CD14-positive monocyte (primary cell): ENCODE measurements around the gene RIBC1. TPM values are rescaled to one million over a fixed set of nuclear protein-coding genes. Genes with fewer than 3 reads are reported as not detected.
"Not testable (repeated sequence)": the region's sequence is repeated elsewhere in the genome, so short reads cannot be mapped to it uniquely, and the experiment has no call there.

ENCODE experiments used
- DNase-seq, 3 donors: peaks; one replicate each; pipeline ENCODE4 v3.0.0-alpha.2; 2011 to 2022
- H2AFZ ChIP-seq: 2 replicates; pipeline ENCODE4 v1.6.0; 2012; ENCODE audit warnings: mild to moderate bottlenecking, low read depth, low read length, inconsistent platforms; ENCODE audit not compliant: insufficient read depth, poor library complexity, severe bottlenecking
- H3K27ac ChIP-seq, 2 donors: 1 replicate in 1 of 2; 2 replicates in 1 of 2; pipeline ENCODE4 v1.5.1; 2012 to 2013; ENCODE audit warnings: low read length in 2 of 2, control low read depth in 1 of 2, inconsistent platforms in 1 of 2, low read depth in 1 of 2, mild to moderate bottlenecking in 1 of 2
- H3K27me3 ChIP-seq, 2 donors: one replicate each; pipeline versions ENCODE4 v1.6.0 to v1.6.1; 2011 to 2013; ENCODE audit warnings: low read length in 2 of 2; ENCODE audit not compliant: control insufficient read depth in 2 of 2, insufficient read depth in 2 of 2
- H3K36me3 ChIP-seq, 2 donors: replicated peaks in 1 of 2; 1 replicate in 1 of 2; 2 replicates in 1 of 2; pipeline versions ENCODE4 v1.5.1 to v1.6.1; 2012 to 2013; ENCODE audit warnings: low read length in 2 of 2, control low read depth in 1 of 2, inconsistent platforms in 1 of 2, mild to moderate bottlenecking in 1 of 2; ENCODE audit not compliant: insufficient read depth in 2 of 2, control insufficient read depth in 1 of 2
- H3K4me1 ChIP-seq, 2 donors: 1 replicate in 1 of 2; 2 replicates in 1 of 2; pipeline versions ENCODE4 v1.5.1 to v1.6.1; 2012 to 2013; ENCODE audit warnings: low read length in 2 of 2, control low read depth in 1 of 2, inconsistent platforms in 1 of 2, mild to moderate bottlenecking in 1 of 2, moderate library complexity in 1 of 2; ENCODE audit not compliant: insufficient read depth in 2 of 2, control insufficient read depth in 1 of 2
- H3K4me2 ChIP-seq: replicated peaks from 2 replicates; pipeline ENCODE3; 2012; ENCODE audit warnings: low read length, moderate library complexity, mild to moderate bottlenecking; ENCODE audit not compliant: poor library complexity, severe bottlenecking; ENCODE audit errors: extremely low read depth
- H3K4me3 ChIP-seq, 3 experiments: fragments of 200-600 bp in 1 of 3; sonication (generic) in 1 of 3; replicated peaks in 1 of 3; 1 replicate in 2 of 3; 2 replicates in 1 of 3; pipeline ENCODE4 v1.5.1; 2011 to 2013; ENCODE audit warnings: low read length in 3 of 3, mild to moderate bottlenecking in 3 of 3, control low read depth in 2 of 3, low read depth in 2 of 3, inconsistent platforms in 1 of 3, moderate library complexity in 1 of 3
- H3K79me2 ChIP-seq: 2 replicates; pipeline ENCODE4 v1.6.0; 2012; ENCODE audit warnings: mild to moderate bottlenecking, control low read depth, inconsistent platforms, low read length, moderate library complexity; ENCODE audit not compliant: insufficient read depth
- H3K9ac ChIP-seq: 2 replicates; pipeline ENCODE4 v1.6.0; 2017; ENCODE audit warnings: low read length, mild to moderate bottlenecking; ENCODE audit not compliant: insufficient read depth, poor library complexity, severe bottlenecking
- H3K9me3 ChIP-seq, 2 donors: replicated peaks in 1 of 2; 1 replicate in 1 of 2; 2 replicates in 1 of 2; pipeline versions ENCODE4 v1.5.1 to v1.6.1; 2012 to 2013; ENCODE audit warnings: low read length in 2 of 2, control low read depth in 1 of 2; ENCODE audit not compliant: control insufficient read depth in 1 of 2, insufficient read depth in 1 of 2
- H4K20me1 ChIP-seq: 2 replicates; pipeline ENCODE4 v1.6.0; 2012; ENCODE audit warnings: mild to moderate bottlenecking, low read length, control low read depth, moderate library complexity; ENCODE audit not compliant: insufficient read depth
- H3K27ac Mint-ChIP-seq, 7 donors: one replicate each; pipeline ENCODE4 v1.8.0; 2020; ENCODE audit warnings: mild to moderate bottlenecking in 7 of 7, mixed read lengths in 7 of 7, moderate library complexity in 6 of 7, inconsistent platforms in 2 of 7
- H3K27me3 Mint-ChIP-seq, 3 donors: one replicate each; pipeline ENCODE4 v1.8.0; 2021 to 2022; ENCODE audit warnings: low read depth in 3 of 3, mild to moderate bottlenecking in 3 of 3, mixed read lengths in 3 of 3, moderate library complexity in 3 of 3, inconsistent platforms in 1 of 3
- H3K36me3 Mint-ChIP-seq, 2 donors: one replicate each; pipeline ENCODE4 v1.8.0; 2020; ENCODE audit warnings: mixed read lengths in 2 of 2, inconsistent platforms in 1 of 2, mild to moderate bottlenecking in 1 of 2
- H3K4me1 Mint-ChIP-seq: one replicate; pipeline ENCODE4 v1.8.0; 2020; ENCODE audit warnings: mild to moderate bottlenecking, mixed read lengths
- H3K4me3 Mint-ChIP-seq, 2 donors: one replicate each; pipeline ENCODE4 v1.8.0; 2020; ENCODE audit warnings: mild to moderate bottlenecking in 2 of 2, mixed read lengths in 2 of 2, moderate library complexity in 1 of 2
- H3K9me3 Mint-ChIP-seq, 7 donors: one replicate each; pipeline ENCODE4 v1.8.0; 2020 to 2022; ENCODE audit warnings: mixed read lengths in 7 of 7, mild to moderate bottlenecking in 6 of 7, moderate library complexity in 6 of 7, inconsistent platforms in 2 of 7
- WGBS: methylation state at CpG from one replicate; pipeline ENCODE4 v1.1.5; 2013; ENCODE audit warnings: missing lambda C conversion rate; ENCODE audit not compliant: insufficient coverage; 5-methylcytosine and 5-hydroxymethylcytosine counted together
- intact Hi-C, 2 donors: fragments of 100-400 bp; cut with micrococcal nuclease; formaldehyde crosslinking; loops; one replicate each; pipeline versions ENCODE4 v1.15.0 to v1.15.1; 2023
- polyA plus RNA-seq, 3 donors: library from polyadenylated mRNA; depleted of rRNA in 1 of 3; unstranded in 2 of 3; stranded (reverse) in 1 of 3; fragments of 300-500 nt in 2 of 3; fragments of >200 nt in 1 of 3; fragmentation: Illumina TruSeq in 2 of 3; gene quantifications; 1 replicate in 2 of 3; 2 replicates in 1 of 3; pipeline ENCODE4 v1.2.3, GENCODE V29; 2012 to 2021
- TF ChIP-seq, protein P1 (sequence below): fragments of 200-600 bp; IDR thresholded peaks from one replicate; pipeline ENCODE4 v1.8.0; 2022; ENCODE audit warnings: antibody characterized with exemption, mild to moderate bottlenecking

The RIBC1 gene
- polyA plus RNA-seq, 3 donors, result 0.31 to 0.35 TPM; not detected in 1

DNA sequence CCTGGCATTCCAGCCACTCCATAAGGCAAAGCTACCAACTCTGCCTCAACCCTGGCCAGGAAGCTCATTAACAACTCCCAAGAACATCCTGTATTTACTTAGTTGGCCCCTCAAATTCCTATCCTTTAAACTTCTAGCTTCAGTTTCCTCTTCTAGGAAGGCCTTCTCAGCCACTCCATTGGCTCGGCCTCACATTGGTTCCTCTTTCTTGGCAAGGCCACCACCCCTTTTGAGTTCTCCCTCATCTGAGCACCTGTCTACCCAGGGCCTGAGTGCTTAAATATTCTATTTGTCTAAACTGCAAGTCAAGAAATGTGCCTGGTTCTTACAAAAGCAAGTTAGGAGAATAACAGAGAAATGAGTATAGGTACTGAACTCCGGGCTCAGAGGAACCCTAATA is 10.2 kb upstream of the RIBC1 start:
- peaks cover 5 to 6% of the 10 kb centered on the region in 2 donors for H3K4me1 ChIP-seq
- intact Hi-C loops, result no loop called here
- Mint-ChIP-seq H3K9me3 (peaks cover 0 to 2% (median 0%) of the 10 kb centered on the region in 7 donors), H3K27ac (peak overlapping the region; percentile 0 to 79 (median 63)), H3K36me3 (peaks cover 49 to 84% of the 10 kb centered on the region in 2 donors), H3K4me3 (no peak overlapping the region), H3K27me3 (no peaks in the 10 kb centered on the region), H3K4me1 (peaks cover 7% of the 10 kb centered on the region)
- DNase-seq, result peak; percentile 4 to 14 (median 9)
- peaks cover 42% of the 10 kb centered on the region for H4K20me1 ChIP-seq
- no peaks in the 10 kb centered on the region for H3K9me3 ChIP-seq
- TF ChIP-seq, protein P1, sequence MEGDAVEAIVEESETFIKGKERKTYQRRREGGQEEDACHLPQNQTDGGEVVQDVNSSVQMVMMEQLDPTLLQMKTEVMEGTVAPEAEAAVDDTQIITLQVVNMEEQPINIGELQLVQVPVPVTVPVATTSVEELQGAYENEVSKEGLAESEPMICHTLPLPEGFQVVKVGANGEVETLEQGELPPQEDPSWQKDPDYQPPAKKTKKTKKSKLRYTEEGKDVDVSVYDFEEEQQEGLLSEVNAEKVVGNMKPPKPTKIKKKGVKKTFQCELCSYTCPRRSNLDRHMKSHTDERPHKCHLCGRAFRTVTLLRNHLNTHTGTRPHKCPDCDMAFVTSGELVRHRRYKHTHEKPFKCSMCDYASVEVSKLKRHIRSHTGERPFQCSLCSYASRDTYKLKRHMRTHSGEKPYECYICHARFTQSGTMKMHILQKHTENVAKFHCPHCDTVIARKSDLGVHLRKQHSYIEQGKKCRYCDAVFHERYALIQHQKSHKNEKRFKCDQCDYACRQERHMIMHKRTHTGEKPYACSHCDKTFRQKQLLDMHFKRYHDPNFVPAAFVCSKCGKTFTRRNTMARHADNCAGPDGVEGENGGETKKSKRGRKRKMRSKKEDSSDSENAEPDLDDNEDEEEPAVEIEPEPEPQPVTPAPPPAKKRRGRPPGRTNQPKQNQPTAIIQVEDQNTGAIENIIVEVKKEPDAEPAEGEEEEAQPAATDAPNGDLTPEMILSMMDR, result no peak
- H3K79me2 ChIP-seq, result peaks cover 39% of the 10 kb centered on the region
- no CpG with 5 or more reads among the region's 2 CpGs for WGBS
- no peaks in the 10 kb centered on the region for H3K27me3 ChIP-seq
- peaks cover 42 to 86% of the 10 kb centered on the region in 2 donors for H3K36me3 ChIP-seq
- no peak overlapping the region for H3K9ac ChIP-seq
- no peak overlapping the region for H3K4me3 ChIP-seq
- H3K27ac ChIP-seq, result peak overlapping the region in 1 of 2 donors; percentile 33
- no peak overlapping the region for H3K4me2 ChIP-seq
- no peak overlapping the region for H2AFZ ChIP-seq

DNA sequence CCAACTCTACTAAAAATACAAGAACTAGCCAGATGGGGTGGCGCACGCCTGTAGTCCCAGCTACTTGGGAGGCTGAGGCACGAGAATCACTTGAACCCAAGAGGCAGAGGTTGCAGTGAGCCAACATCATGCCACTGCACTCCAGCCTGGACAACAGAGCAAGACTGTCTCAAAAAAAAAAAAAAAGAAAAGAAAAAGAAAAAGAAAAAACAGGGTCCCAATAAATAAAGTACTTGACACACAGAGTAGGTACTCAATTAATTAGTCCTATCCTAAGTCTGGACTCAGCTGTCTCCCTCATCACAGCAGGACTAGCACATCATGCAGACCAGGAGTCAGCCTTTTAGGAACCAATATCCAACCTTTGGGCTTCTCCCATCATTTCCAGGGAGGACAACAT is 2.3 kb upstream of the RIBC1 start:
- DNase-seq, H3K4me2 ChIP-seq, H3K27me3 ChIP-seq, intact Hi-C loops, H3K4me3 ChIP-seq, H2AFZ ChIP-seq, H3K4me3 Mint-ChIP-seq, H3K27ac ChIP-seq, H3K27ac Mint-ChIP-seq, H3K9ac ChIP-seq, H3K27me3 Mint-ChIP-seq, H3K9me3 ChIP-seq, H3K9me3 Mint-ChIP-seq: not testable (repeated sequence)
- peaks cover 67% of the 10 kb centered on the region for H3K79me2 ChIP-seq
- H3K4me1 ChIP-seq, result peaks cover 17 to 29% of the 10 kb centered on the region in 2 donors
- H4K20me1 ChIP-seq, result peaks cover 57% of the 10 kb centered on the region
- H3K36me3 Mint-ChIP-seq, result peaks cover 5 to 12% of the 10 kb centered on the region in 2 donors
- H3K36me3 ChIP-seq, result peaks cover 0 to 10% of the 10 kb centered on the region in 2 donors
- WGBS, result no CpG with 5 or more reads among the region's 3 CpGs
- H3K4me1 Mint-ChIP-seq, result peaks cover 23% of the 10 kb centered on the region
